ENCODE measurements around the gene BBS7. TPM values are rescaled to one million over a fixed set of nuclear protein-coding genes. Genes with fewer than 3 reads are reported as not detected.
A peak's percentile ranks its signal among the peaks of the same experiment; 100 is the strongest.

Gene BBS7
- polyA plus RNA-seq, 1 of the 3 experiments (the other 2 are of a cell fraction), result 24.3 TPM

DNA sequence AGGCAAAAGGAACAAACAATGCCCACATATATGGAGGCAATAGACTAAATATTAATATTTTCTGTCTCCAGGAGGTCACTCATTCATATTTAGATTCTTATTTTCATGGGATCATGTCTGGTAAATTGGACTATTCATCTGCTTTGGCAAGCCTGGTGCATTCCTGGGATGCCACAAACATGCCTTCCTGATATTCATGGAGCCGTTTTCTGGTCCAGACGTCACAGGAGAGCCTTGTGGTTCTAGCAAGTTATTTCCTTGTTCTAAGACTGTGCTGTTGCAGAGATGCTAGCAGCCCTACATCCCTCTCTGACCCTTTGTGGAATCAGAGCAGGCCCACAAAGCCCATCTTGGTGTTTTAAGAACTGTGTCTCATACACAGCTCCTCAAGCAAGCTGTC lies 85.3 kb downstream of the BBS7 start:
- no peaks in the 10 kb centered on the region for H3K9me2 ChIP-seq
- peaks cover 0 to 5% of the 10 kb centered on the region in 2 experiments for H3K36me3 ChIP-seq (replicated peaks in 1 of 2; ENCODE audit: control insufficient read depth in 1 of 2, insufficient read depth in 2 of 2, low read length in 1 of 2)
- CTCF ChIA-PET, result no interaction called here
- H3K27ac ChIP-seq (ENCODE audit: low read depth in 2 of 2, low read length in 1 of 2), result peak overlapping the region; percentile 87 to 89; a peak in 3 of 4 replicates
- 0 out of 2 replicates have a peak, but pooled peaks cover 6% of the 10 kb centered on the region for H3K9me3 ChIP-seq
- H3K27me3 ChIP-seq (ENCODE audit: insufficient read depth), result no peaks in the 10 kb centered on the region
- no peaks in the 10 kb centered on the region for H4K20me1 ChIP-seq (ENCODE audit: insufficient read depth)
- H3K4me1 ChIP-seq (ENCODE audit: control insufficient read depth in 1 of 2, insufficient read depth in 2 of 2, low read depth in 1 of 2, low read length in 1 of 2), result peaks cover 0 to 36% of the 10 kb centered on the region in 2 experiments; a peak in 3 of 4 replicates
- 5% methylated on average over 2 of the region's 2 CpGs for WGBS (ENCODE audit: low lambda C conversion rate)
- POLR2A ChIA-PET, result no interaction called here
- DNase-seq, result no peak
- H3K9ac ChIP-seq, result peak overlapping the region; percentile 67
- peaks cover 50% of the 10 kb centered on the region for H3F3A ChIP-seq (replicated peaks; ENCODE audit: insufficient read depth)
- no peak overlapping the region for H2AFZ ChIP-seq (ENCODE audit: low read depth)
- no peaks in the 10 kb centered on the region for H3K79me2 ChIP-seq (ENCODE audit: insufficient read depth)
- no peak overlapping the region for H3K4me3 ChIP-seq (ENCODE audit: low read depth in 2 of 2, low read length in 1 of 2)
- peak overlapping the region; percentile 60 for H3K4me2 ChIP-seq
- TF ChIP-seq EP300 (IDR thresholded peaks at IDR 0.05; ENCODE audit: borderline replicate concordance in 1 of 2, low read depth in 1 of 2, low read length in 1 of 2), result peak; percentile 41 to 98; a peak in 3 of 4 replicates
- peak; percentile 59 for TF ChIP-seq RXRA (IDR thresholded peaks at IDR 0.05; ENCODE audit: borderline replicate concordance, low read depth)
- no peak for TF ChIP-seq CHD2 (IDR thresholded peaks at IDR 0.05; ENCODE audit: low read length, partially characterized antibody)
- TF ChIP-seq RAD21 (IDR thresholded peaks at IDR 0.05; ENCODE audit: low read length), result no peak
- TF ChIP-seq SMC3 (IDR thresholded peaks at IDR 0.05; ENCODE audit: low read depth, low read length), result no peak
- TF ChIP-seq TCF12 (IDR thresholded peaks at IDR 0.05), result peak; percentile 94
- TF ChIP-seq CTCF (IDR thresholded peaks at IDR 0.05), result no peak
- TF ChIP-seq EZH2phosphoT487 (IDR thresholded peaks at IDR 0.05; ENCODE audit: borderline replicate concordance, low read depth), result no peak
- TF ChIP-seq ELF1 (IDR thresholded peaks at IDR 0.05), result peak; percentile 56; the same call in 1 of the 2 replicates
- TF ChIP-seq, protein P1, sequence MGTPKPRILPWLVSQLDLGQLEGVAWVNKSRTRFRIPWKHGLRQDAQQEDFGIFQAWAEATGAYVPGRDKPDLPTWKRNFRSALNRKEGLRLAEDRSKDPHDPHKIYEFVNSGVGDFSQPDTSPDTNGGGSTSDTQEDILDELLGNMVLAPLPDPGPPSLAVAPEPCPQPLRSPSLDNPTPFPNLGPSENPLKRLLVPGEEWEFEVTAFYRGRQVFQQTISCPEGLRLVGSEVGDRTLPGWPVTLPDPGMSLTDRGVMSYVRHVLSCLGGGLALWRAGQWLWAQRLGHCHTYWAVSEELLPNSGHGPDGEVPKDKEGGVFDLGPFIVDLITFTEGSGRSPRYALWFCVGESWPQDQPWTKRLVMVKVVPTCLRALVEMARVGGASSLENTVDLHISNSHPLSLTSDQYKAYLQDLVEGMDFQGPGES (IDR thresholded peaks at IDR 0.05; ENCODE audit: low read depth, low read length), result no peak
- TF ChIP-seq GATA2 (CRISPR knock-in tag; IDR thresholded peaks at IDR 0.05), result no peak
- TF ChIP-seq GABPA (IDR thresholded peaks at IDR 0.05; ENCODE audit: low read depth), result no peak
- peak; percentile 75 for TF ChIP-seq POLR2AphosphoS5 (IDR thresholded peaks at IDR 0.05; ENCODE audit: low read depth, low read length)
- TF ChIP-seq, protein P2, sequence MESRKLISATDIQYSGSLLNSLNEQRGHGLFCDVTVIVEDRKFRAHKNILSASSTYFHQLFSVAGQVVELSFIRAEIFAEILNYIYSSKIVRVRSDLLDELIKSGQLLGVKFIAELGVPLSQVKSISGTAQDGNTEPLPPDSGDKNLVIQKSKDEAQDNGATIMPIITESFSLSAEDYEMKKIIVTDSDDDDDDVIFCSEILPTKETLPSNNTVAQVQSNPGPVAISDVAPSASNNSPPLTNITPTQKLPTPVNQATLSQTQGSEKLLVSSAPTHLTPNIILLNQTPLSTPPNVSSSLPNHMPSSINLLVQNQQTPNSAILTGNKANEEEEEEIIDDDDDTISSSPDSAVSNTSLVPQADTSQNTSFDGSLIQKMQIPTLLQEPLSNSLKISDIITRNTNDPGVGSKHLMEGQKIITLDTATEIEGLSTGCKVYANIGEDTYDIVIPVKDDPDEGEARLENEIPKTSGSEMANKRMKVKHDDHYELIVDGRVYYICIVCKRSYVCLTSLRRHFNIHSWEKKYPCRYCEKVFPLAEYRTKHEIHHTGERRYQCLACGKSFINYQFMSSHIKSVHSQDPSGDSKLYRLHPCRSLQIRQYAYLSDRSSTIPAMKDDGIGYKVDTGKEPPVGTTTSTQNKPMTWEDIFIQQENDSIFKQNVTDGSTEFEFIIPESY (IDR thresholded peaks at IDR 0.05; ENCODE audit: borderline replicate concordance, low read depth), result no peak
- no peak for TF ChIP-seq FOXJ3 (CRISPR knock-in tag; IDR thresholded peaks at IDR 0.05)
- no peak for TF ChIP-seq MXI1 (IDR thresholded peaks at IDR 0.05; ENCODE audit: low read depth, low read length)
- TF ChIP-seq TAF1 (IDR thresholded peaks at IDR 0.05; ENCODE audit: borderline replicate concordance, low read depth, low read length), result peak; percentile 57; the same call in 1 of the 2 replicates
- peak; percentile 78 for TF ChIP-seq MAX (IDR thresholded peaks at IDR 0.05; ENCODE audit: low read depth)
- no peak for TF ChIP-seq NRF1 (IDR thresholded peaks at IDR 0.05; ENCODE audit: low read depth, low read length)
- TF ChIP-seq SIN3A (IDR thresholded peaks at IDR 0.05; ENCODE audit: borderline replicate concordance, low read depth, low read length), result peak; percentile 59; the same call in 1 of the 2 replicates
- TF ChIP-seq, protein P3, sequence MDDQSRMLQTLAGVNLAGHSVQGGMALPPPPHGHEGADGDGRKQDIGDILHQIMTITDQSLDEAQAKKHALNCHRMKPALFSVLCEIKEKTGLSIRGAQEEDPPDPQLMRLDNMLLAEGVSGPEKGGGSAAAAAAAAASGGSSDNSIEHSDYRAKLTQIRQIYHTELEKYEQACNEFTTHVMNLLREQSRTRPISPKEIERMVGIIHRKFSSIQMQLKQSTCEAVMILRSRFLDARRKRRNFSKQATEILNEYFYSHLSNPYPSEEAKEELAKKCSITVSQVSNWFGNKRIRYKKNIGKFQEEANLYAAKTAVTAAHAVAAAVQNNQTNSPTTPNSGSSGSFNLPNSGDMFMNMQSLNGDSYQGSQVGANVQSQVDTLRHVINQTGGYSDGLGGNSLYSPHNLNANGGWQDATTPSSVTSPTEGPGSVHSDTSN (IDR thresholded peaks at IDR 0.05), result peak; percentile 90
- no peak for TF ChIP-seq RCOR1 (IDR thresholded peaks at IDR 0.05; ENCODE audit: low read length)
- TF ChIP-seq, protein P4, sequence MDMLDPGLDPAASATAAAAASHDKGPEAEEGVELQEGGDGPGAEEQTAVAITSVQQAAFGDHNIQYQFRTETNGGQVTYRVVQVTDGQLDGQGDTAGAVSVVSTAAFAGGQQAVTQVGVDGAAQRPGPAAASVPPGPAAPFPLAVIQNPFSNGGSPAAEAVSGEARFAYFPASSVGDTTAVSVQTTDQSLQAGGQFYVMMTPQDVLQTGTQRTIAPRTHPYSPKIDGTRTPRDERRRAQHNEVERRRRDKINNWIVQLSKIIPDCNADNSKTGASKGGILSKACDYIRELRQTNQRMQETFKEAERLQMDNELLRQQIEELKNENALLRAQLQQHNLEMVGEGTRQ (IDR thresholded peaks at IDR 0.05; ENCODE audit: borderline replicate concordance, low read depth, low read length), result no peak
- peak; percentile 65; the same call in 1 of the 2 replicates for TF ChIP-seq YY1 (IDR thresholded peaks at IDR 0.05; ENCODE audit: low read depth)
- TF ChIP-seq NFIC (IDR thresholded peaks at IDR 0.05; ENCODE audit: borderline replicate concordance), result peak; percentile 98
- TF ChIP-seq, protein P5, sequence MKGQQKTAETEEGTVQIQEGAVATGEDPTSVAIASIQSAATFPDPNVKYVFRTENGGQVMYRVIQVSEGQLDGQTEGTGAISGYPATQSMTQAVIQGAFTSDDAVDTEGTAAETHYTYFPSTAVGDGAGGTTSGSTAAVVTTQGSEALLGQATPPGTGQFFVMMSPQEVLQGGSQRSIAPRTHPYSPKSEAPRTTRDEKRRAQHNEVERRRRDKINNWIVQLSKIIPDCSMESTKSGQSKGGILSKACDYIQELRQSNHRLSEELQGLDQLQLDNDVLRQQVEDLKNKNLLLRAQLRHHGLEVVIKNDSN (IDR thresholded peaks at IDR 0.05; ENCODE audit: borderline replicate concordance, low read depth), result no peak
- TF ChIP-seq FOSL2 (IDR thresholded peaks at IDR 0.05; ENCODE audit: borderline replicate concordance, low read depth), result peak; percentile 78
- no peak for TF ChIP-seq RFX5 (IDR thresholded peaks at IDR 0.05; ENCODE audit: low read length)

Data from SK-N-SH (cell line).